CD1c-positive myeloid dendritic cell (primary cell): Measurements from ENCODE around the gene OAT.

Source experiments
- DNase-seq: peaks from one replicate; pipeline ENCODE4 v3.0.0-alpha.2; 2016; ENCODE audit errors: extremely low spot score

The OAT gene

DNA sequence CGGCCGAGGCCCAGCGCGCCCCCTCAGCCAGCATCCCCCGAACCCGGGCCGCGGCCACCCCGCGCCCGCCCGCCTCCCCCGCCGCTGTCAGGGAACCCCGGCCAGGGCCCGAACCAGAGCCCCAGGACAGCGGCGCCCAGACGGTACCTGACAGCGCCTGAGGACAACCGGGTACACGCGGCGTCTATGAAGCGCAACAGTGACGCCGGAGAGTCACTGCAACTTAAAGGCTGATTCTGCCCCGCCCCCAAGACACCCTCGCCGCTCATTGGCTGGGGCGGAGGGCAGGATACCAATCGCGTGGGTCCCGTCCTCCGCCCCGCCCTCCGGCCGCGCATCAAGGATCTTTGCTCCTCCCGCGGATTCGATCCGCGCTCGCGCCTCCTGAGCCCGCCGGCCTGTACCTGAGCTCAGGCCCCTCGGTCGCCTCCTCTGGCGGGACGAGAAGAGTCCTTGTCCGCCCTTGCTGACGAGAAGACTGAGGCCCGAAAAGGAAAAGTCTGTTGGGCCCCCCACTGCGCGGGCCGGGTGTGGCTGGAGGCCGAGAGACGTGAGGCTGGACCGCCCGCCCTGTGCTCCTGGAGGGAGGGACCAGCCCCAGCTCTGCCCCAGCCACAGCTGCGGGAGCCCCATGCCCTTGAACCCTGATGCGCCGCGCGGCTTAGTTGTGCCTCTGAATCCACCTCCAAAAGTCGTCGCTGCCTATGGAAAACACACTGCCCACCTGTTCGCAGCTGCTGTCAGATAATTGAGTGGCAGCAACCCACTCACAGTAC lies at the start of gene OAT:
TSS of gene OAT (minus strand) at position 198 of the 776 bp plus-strand sequence. CDS start 6,752 bp downstream, outside the sequence.
- peak; percentile 98 for DNase-seq

DNA sequence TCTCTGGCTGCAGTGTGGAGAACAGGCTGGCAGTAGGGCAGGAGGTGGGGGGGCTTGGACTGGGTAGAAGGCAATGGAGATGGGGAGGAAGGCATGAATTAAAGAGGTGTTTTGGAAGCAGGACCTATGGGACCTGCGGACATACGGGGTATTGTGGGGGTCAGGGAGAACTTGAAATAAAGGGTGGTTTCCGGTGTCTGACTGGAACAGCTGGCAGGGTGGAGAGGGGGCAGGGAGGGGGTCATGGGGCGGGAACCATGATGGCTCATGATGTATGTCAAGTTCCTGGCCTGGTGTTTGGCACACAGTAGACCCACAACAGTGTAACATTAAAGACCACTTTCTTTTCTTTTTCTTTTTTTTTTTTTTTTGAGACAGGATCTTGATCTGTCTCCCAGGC lies 48.4 kb upstream of the OAT start:
- DNase-seq: no peak

DNA sequence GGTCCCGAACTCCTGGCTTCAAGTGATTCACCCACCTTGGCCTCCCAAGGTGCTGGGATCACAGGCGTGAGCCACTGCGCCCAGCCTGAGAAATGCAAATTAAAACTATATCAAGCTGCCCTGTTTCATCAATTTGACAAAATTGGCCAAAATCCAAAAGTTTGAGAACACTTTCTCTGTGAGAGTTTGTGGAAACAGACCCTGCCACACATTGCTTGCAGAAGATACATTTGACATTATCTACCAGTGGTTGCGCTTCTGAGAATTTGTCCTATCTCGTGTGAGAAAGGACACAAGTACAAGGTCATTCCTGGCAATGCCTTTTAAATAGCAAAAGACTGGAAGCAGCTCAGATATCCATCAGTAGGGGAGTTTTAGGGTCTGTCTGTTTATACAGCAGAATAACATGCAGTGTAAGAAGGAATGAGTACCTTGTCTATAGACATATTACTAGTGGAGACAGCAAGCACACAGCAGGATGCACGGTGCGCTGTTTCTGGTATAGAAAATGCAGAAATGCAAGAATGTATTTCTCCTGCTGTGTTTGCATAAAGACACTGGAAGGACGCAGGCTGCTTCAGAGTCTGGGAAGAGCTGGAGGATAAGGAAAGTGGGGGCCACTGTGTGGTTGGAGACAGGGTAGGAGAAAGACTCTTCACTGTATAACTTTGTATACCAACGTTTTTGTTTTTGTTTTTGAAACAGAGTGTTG lies 47.2 kb upstream of the OAT start:
- no peak for DNase-seq

DNA sequence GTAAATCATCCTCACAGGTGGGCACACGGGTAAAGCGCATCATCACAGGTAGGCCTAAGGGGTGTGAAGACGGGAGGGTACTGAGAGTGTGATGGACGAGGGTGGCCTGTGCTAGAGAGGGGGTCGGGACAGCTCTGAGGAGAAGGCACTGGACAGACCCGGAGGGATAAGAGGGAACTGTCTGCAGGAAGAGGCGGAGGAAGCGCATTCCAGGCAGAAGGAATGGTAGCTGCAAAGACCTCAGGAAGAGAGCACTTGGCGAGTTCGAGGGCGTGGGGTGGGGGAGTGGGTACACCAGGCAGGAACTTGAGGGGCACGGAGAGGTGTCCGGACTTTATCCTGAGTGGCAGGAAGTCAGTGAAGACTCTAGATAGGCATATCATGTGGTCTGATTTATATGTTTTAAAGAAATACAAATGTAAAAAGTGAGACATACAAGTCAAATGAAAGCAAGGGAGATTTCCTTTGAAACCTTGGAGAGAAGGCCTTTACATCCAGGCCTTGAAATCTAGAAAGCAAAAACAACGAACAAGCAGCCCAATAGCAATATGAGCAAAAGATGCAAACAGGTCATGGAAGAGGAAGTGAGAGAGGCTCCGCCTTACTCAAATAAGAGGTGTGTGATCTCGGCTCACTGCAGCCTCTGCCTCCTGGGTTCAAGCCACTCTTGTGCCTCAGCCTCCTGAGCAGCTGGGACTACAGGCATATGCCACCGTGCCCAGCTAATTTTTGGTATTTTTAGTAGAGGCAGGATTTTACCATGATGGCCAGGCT lies 46.5 kb upstream of the OAT start:
- peak; percentile 20 for DNase-seq

DNA sequence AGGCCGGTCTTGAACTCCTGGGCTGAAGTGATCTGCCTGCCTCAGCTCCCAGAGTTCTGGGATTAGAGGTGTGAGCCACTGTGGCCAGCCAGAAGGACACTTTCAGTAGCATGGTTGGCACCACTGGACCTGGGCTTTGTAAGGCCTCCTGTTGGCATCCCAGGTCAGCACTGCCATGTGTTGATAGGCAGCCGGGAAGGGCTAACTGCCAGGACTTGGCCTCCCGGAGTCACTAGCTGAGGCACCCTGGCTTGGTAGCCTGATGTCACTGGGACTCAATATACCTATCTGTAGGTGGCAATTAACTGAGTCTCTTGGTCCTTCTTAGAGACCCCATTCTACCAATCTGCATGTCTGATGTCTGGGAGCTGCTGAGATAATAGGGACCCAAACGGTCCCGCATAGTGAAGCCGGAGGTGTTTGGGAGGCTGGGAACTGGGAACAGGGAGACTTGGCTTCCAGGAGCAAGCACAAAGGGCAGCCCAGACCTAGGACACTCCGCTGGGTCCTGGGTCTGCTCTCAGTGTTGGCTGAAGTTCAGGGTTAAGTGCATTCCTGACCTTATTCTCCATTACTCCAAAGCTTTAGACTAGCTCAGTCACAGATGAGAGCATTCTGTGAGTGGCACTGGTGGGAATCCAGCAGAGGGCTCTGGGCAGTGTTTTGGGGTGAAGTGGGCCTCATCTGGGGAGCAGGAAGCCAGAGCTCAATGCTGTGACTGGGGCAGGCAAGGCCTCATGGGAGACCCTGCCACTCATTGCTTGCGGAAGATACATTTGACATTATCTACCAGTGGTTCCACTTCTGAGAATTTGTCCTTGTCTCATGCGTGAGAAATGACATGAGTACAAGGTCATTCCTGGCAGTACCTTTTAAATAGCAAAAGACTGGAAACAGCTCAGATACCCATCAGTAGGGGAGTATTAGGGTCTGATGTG lies 45.6 kb upstream of the OAT start:
- no peak for DNase-seq

DNA sequence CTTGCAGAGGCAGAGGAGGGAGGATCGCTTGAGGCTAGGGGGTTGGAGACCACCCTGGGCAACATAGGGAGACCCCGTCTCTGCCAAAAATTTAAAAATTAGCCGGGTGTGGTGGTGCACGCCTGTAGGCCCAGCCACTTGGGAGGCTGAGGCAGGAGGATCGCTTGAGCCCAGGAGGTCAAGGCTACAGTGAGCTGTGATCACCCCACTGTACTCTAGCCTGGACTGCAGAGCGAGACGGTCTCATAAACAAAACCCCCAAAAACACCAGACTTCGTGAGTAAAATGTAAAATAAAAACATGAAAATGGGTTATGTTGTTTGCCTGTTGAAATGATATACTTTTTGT lies 43.6 kb upstream of the OAT start:
- DNase-seq: no peak

DNA sequence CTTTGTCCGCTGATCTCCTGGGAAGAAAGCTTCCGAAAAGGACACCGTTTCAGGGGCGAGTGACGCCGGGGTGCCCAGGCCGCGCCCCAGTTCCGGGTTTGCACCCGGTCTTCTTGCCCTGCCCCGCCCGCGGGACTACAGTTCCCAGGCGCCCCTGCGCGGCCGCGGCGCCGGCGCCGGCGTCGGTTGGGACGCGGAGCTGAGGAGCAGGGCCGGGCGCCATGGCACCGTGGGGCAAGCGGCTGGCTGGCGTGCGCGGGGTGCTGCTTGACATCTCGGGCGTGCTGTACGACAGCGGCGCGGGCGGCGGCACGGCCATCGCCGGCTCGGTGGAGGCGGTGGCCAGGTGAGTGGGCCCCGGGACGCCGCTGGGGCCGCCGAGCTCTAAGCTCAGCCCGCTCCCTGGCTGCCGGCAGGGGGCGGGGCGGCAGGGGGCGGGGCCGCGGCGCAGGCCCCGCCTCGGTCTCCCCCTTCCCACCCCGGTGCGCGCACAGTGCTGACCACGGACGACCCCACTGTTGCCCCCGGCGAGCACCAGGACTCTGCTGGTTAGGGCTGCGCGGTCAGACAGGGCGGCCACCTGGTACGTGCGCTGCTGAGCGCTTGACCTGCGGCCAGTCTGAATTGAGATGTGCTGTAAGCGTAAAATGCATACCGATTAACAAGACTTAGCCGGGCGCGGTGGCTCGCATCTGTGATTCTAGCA lies 43.1 kb upstream of the OAT start, which contains the start of gene LHPP:
TSS of gene LHPP (plus strand) at position 182 of the 706 bp plus-strand sequence. CDS start at position 222, 40 bp downstream.
- DNase-seq: peak; percentile 93

DNA sequence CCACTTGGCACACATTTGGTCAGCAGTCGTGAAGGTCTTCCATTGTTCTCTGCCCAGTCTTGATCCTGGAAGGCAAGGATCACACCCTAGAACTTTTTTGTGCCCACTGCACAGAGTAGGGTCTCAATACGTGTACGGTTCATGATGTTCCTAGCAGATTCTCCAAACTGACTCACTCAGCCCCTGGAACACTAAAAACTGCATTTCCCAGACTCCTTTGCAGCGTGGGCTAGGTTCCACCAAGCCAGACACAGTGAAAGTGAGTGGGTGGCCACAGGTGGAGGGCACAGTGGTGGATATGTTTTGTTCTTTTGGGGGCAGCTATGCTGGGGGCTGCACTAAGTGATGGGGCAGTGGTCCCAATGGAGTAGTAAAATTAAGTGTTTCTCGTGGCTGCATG lies 41.4 kb upstream of the OAT start:
- no peak for DNase-seq

DNA sequence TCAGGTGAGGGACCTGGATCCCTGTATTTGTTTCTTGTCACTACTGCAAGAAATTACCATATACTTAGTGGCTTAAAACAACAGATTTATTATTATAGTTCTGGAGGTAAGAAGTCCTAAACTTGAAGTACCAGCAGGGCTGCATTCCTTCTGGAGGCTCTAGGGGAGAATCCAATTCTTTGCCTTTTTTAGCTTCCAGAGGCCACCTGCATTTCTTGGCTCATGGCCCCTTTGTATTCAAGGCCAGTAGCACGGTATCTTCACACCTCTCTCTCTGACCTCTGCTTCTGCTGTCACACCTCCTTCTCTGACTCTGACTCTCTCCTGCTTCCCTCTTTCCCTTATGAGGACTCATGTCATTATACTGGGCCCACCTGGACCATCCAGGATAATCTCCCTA lies 40.7 kb upstream of the OAT start:
- DNase-seq: no peak

DNA sequence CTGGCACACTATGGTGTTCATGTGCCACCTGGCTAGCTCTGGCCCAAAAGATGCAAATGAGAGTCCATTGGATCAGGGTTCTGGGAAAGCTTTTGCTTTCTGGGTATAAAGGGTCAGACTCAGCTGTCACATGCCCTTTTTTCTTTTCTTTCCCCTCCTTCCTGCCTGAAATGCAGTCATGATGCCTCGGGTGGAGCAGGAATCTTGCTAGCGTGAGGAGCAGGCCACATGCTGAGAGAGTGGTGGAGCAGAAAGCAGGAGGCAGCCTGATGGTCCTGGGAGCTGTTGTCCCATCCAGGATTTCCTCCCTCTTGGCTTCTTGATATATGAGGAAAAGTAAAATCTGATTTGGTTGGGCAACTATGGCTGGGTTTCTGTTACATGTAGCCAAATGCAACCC lies 40.2 kb upstream of the OAT start:
- DNase-seq: no peak

DNA sequence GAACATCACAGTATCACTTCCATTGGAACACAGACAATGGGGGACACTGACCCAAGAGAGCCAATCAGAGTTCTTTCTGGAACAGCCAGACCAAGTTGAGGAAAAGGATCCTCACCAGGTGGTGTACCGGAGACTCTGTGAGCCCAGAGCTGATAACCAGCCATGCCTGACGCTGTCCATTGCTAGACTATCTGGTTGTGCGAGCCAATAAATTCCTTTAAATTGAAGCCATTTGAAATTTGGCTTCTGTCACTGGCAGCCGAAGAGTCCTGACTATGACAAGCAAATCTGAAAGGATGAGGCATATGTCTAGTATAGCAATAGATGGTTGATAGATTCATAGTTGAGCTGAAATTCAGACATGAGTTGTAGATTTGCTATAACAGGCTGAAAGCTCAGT lies 39.8 kb upstream of the OAT start:
- no peak for DNase-seq

DNA sequence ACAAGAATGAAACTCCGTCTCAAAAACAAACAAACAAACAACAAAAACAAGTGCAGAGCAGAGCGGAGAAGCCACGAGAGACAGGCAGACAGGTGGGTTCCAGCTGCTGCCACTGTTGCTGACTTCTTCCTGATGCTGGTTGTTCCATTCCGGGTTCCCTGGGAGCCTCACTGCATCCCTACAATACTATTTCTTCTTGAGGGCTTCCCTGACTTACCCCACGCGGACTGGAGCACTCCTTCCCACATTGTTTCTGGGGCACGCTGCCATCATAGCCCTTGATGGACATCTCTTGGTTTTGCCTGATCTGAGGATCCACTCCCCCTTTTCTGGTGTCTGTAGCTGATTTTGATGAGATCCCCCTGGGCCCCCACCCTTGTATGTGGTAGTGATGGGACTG lies 36.7 kb upstream of the OAT start:
- no peak for DNase-seq

DNA sequence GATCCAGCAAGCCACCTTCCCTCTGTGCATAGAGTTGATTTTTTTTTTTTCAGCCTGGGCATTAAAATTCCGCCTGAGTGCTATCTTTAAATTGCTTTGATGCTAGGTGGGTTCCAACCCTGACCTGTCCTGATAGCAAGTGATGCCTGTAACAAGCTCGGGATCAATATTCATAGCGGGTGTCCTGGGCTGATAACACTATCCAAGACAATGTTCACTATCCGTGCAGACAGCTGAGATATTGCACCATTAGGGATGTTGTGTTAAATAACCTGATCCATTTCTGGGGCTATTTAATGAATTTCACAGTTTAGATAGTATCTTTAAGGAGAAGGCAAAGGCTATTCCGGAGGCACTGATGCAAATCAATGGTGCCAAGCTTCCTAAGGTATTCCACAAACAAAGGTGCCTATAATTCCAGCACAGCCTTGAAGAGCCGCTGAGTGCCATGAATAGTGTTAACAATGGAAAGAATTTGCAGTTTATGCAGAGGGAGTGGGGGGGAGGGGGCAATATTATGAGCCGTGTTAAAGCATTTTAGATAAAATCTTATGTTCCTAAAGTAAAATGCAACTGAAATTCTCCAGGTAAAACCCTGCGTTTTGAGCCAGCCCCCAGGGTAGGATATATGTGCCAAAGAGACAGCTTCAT lies 35.4 kb upstream of the OAT start:
- DNase-seq: no peak

DNA sequence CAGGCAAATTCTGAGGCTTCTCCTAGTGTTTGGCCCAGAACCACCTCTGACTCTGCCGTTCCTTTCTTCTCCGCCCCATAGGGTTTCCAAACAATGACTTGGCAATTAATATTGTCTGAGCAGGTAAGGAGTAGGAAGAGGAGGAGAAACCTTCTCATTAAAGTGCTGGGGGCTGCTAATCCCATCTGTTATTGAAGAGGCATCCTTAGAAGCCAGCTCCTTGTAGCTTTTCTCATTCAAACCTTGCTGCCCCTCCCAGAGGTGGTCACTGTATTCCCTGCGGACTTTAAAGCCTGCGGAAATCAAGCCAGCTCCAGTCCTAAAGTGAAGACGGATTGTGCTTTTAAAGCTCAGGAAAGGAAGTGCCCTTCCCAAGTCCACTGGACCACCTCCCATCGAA lies 32.6 kb upstream of the OAT start:
- DNase-seq: no peak

DNA sequence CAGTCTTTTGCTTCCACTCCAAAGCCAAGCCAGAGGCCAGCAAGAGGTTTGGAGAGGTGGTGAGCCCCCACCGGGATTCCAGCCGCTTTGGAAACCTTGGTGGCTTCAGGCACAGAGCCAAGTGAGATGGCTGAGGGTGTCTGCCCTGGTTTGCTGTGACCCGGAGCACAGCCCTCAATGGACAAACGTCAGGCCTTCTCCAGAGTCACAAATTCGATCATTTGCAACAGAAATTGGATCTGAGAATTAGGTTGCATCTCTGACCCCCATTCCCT lies 32.0 kb upstream of the OAT start:
- no peak for DNase-seq

DNA sequence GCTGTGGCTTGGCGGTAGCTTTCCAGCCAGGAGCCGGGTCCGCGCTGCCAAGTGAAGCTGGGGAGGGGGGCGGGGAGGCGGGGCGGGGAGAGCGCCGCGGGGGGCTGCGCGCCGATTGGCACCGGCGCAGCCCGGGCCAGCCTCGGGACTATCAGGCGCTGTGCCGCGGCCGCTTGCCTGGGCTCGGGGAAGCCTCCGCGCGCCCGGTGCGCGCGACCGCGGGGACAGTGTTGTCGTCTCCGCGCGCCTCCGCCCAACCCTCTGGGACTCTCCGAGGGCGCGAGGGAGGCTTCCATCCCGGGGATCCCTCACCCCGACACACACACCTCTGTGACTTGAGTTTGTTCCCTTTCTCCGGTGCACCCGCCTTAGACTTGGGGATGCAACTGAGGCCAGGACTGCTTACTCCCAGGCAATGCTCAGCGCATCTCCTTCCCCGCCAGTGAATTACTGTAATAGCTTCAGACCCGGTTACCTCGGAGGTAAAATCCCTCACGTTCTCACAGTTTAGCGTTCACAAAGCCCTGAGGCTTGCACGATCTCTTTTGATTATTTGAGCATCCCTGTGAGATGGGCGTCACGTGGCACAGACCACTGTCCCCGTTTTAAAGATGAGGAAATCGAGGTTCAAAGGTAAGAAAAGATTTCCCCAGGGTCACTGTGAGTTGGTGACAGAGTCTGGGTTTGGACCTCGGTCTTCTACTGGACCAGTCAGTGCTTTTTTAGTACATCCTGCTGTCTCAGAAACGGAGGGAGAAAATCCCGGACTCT lies 31.5 kb upstream of the OAT start, which contains the start of gene NKX1-2:
TSS of gene NKX1-2 (minus strand) at position 24 of the 771 bp plus-strand sequence. CDS start 92 bp downstream, outside the sequence.
- no peak for DNase-seq

DNA sequence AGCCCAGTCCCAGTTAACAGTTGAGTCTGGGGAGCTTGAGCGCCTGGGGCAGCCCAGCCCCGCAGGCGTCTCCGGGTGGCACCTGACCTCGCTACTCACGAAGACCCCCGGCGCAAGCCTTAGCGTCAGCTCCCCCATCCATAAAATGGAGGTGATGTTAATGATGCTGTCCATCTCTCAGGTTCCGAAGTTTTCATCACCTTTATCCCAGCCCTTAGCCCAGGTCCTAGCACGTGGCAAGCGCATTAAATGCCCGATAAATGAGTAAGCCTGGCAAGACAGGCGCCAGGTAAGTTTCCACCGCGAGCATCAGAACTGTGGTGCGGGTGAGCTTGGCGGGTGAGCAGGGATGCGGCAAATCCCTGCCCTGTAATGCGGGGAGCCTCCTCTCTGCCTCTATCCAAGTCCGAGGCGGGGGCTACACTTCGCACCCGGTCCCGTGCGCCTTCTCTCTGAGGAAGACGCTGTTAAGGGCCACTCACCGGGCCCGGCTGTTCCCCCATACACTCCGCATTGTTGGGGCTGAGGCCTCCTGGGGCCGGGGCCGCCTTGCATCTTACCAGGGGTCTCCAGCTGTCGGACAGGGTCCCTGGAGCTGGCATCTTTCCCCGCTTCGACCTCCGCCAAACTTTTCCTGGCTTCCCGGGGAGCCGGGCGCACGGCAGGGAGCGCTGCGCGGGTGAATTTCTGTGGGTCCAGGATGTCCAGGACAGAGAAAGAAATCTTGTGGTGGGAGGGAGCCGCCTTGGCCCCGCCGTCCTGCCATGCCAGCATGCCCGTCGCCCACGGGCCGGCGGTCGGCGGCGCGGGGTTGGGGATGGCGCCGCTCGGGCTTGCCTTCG lies 30.7 kb upstream of the OAT start:
- DNase-seq: no peak

DNA sequence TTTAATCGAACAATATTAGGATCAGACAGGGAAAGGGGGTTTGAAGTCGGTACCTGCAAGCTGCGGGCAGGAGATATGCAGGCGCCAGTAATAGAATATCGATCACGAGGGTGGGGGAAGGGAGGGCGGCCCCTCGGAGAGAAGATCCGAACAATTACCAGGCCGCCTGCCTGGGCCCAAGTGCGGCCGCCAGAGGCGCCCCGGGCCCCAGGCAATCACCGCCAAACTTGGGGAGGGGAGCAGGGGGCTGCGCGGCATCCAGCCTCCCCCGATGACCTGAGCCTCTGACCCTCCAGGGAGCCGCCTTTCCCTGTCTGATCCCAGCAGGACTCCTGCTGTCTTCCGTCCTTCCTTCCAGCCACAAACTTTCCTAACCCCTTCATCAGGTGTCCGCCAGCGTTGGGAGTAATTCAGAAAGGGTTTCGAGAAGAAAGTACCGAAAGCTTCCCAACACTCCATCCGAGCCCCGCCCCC lies 30.0 kb upstream of the OAT start:
- DNase-seq: no peak
